Osteoblast (primary cell): Measurements from ENCODE around the gene RAC2. TPM values are rescaled to one million over a fixed set of nuclear protein-coding genes. Genes with fewer than 3 reads are reported as not detected.

Experiments
- DNase-seq: peaks from one replicate; pipeline ENCODE4 v3.0.0; 2011; ENCODE audit warnings: low spot score, mixed read lengths; ENCODE audit not compliant: insufficient read length; ENCODE audit errors: missing footprints
- H2AFZ ChIP-seq: 2 replicates; pipeline ENCODE4 v1.6.0; 2011; ENCODE audit warnings: mild to moderate bottlenecking, low read length
- H3K27ac ChIP-seq: 2 replicates; pipeline ENCODE4 v1.5.1; 2011; ENCODE audit warnings: mild to moderate bottlenecking, low read depth, low read length, moderate library complexity
- H3K27me3 ChIP-seq: 2 replicates; pipeline ENCODE4 v1.6.0; 2012; ENCODE audit warnings: mild to moderate bottlenecking, control low read depth, inconsistent platforms, low read length, moderate library complexity; ENCODE audit not compliant: insufficient read depth
- H3K36me3 ChIP-seq: 2 replicates; pipeline ENCODE4 v1.5.1; 2011; ENCODE audit warnings: mild to moderate bottlenecking, low read length, control low read depth, moderate library complexity; ENCODE audit not compliant: insufficient read depth
- H3K4me1 ChIP-seq: 2 replicates; pipeline ENCODE4 v1.5.1; 2011; ENCODE audit warnings: mild to moderate bottlenecking, low read length, control low read depth, moderate library complexity; ENCODE audit not compliant: insufficient read depth
- H3K4me2 ChIP-seq: 2 replicates; pipeline ENCODE4 v1.6.0; 2011; ENCODE audit warnings: mild to moderate bottlenecking, low read length; ENCODE audit not compliant: insufficient read depth
- H3K4me3 ChIP-seq: fragments of 200-600 bp; sonication (generic); 3 replicates; pipeline ENCODE4 v1.5.1; 2012; ENCODE audit warnings: mild to moderate bottlenecking, low read length, inconsistent platforms; ENCODE audit not compliant: insufficient read depth
- H3K79me2 ChIP-seq: 2 replicates; pipeline ENCODE4 v1.6.0; 2012; ENCODE audit warnings: mild to moderate bottlenecking, low read length, control low read depth, inconsistent platforms; ENCODE audit not compliant: insufficient read depth
- H3K9me3 ChIP-seq: 2 replicates; pipeline ENCODE4 v1.5.1; 2011; ENCODE audit warnings: low read depth, low read length, control low read depth
- H4K20me1 ChIP-seq: 2 replicates; pipeline ENCODE4 v1.6.0; 2012; ENCODE audit warnings: mild to moderate bottlenecking, low read length, control low read depth; ENCODE audit not compliant: insufficient read depth
- total RNA-seq: library from RNA; depleted of rRNA; stranded (reverse); fragments of >200 nt; gene quantifications from 2 replicates; pipeline ENCODE4 v1.2.3, GENCODE V29; 2012
- TF ChIP-seq, protein P1 (sequence below): IDR thresholded peaks from 2 replicates; pipeline ENCODE4 v1.5.1; 2011; ENCODE audit warnings: mild to moderate bottlenecking, low read depth, low read length, moderate library complexity; ENCODE audit errors: extremely low read depth

RAC2 gene
- total RNA-seq, 1 donor: 14.5 TPM

DNA sequence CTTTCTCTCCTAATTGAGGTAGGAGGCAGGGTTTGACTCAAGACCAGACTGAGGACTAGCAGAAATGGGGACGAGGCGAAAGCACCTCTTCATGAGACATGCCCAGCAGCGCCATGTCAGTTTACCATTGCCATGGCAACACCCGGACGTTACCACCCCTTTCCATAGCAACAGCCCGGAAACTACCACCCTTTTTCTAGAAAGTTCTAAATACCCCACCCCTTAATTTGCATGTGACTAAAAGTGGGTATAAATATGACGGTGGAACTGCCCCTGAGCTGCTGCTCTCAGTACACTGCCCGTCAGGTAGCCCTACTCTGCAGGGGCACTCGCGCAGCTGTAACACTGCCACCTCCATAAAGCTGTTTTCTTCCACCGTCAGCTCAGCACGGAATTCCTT lies 5.9 kb upstream of the RAC2 start:
- no peak for DNase-seq
- H3K79me2 ChIP-seq: no peaks in the 10 kb centered on the region
- TF ChIP-seq, protein P1, sequence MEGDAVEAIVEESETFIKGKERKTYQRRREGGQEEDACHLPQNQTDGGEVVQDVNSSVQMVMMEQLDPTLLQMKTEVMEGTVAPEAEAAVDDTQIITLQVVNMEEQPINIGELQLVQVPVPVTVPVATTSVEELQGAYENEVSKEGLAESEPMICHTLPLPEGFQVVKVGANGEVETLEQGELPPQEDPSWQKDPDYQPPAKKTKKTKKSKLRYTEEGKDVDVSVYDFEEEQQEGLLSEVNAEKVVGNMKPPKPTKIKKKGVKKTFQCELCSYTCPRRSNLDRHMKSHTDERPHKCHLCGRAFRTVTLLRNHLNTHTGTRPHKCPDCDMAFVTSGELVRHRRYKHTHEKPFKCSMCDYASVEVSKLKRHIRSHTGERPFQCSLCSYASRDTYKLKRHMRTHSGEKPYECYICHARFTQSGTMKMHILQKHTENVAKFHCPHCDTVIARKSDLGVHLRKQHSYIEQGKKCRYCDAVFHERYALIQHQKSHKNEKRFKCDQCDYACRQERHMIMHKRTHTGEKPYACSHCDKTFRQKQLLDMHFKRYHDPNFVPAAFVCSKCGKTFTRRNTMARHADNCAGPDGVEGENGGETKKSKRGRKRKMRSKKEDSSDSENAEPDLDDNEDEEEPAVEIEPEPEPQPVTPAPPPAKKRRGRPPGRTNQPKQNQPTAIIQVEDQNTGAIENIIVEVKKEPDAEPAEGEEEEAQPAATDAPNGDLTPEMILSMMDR: no peak
- H3K4me3 ChIP-seq: no peak overlapping the region
- H3K4me1 ChIP-seq: peaks cover 10% of the 10 kb centered on the region
- no peaks in the 10 kb centered on the region for H3K36me3 ChIP-seq
- H2AFZ ChIP-seq: no peak overlapping the region
- no peaks in the 10 kb centered on the region for H3K27me3 ChIP-seq
- no peak overlapping the region for H3K27ac ChIP-seq
- no peaks in the 10 kb centered on the region for H3K9me3 ChIP-seq
- no peak overlapping the region for H3K4me2 ChIP-seq
- H4K20me1 ChIP-seq: no peaks in the 10 kb centered on the region

DNA sequence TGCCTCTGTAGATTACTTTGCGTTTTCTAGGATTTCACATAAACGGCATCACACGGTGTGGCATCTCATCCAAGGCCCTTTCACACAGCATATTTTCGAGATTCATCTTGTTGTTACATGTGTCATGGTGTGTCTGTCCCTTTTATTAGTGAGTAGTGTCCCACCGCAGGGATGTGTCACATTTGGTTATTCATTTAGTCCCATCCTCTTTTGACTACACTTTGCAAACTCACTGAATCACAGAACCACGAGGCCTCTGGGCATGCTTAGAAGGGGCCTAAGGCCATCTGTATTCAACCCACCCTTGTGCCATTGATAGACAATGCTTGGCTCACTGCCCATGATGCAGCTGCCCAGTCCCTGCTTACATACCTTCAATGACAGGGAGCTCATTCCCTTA lies 4.2 kb upstream of the RAC2 start:
- no peaks in the 10 kb centered on the region for H4K20me1 ChIP-seq
- peaks cover 7% of the 10 kb centered on the region for H3K79me2 ChIP-seq
- no peak overlapping the region for H3K4me2 ChIP-seq
- H3K36me3 ChIP-seq: no peaks in the 10 kb centered on the region
- no peak overlapping the region for H3K4me3 ChIP-seq
- peaks cover 12% of the 10 kb centered on the region for H3K4me1 ChIP-seq
- no peak overlapping the region for H3K27ac ChIP-seq
- H2AFZ ChIP-seq: no peak overlapping the region
- no peaks in the 10 kb centered on the region for H3K9me3 ChIP-seq
- no peaks in the 10 kb centered on the region for H3K27me3 ChIP-seq
- no peak for DNase-seq
- TF ChIP-seq, protein P1: no peak

DNA sequence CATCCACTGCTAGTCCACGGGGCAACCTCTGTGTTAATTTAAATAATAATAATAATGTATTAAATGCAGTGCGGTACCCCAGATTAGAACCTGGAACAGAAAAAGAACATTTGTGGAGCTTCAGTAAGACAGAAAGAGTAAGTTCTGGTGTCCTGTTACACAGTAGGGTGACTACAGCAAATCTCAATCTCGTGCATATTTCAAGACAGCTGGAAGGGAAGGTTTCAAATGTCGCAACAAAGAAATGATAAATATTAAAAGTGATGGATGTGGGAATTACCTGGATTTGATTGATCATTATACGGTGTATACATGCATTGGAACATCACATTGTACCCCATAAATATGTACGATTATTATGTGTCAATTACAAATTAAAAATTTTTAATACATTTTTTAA lies 1.7 kb upstream of the RAC2 start:
- Histone ChIP-seq H2AFZ (no peak overlapping the region), H3K79me2 (peaks cover 11% of the 10 kb centered on the region), H3K27ac (no peak overlapping the region), H3K27me3 (no peaks in the 10 kb centered on the region), H3K9me3 (no peaks in the 10 kb centered on the region), H3K4me2 (no peak overlapping the region), H4K20me1 (no peaks in the 10 kb centered on the region), H3K4me3 (no peak overlapping the region), H3K4me1 (peaks cover 27% of the 10 kb centered on the region), H3K36me3 (peaks cover 1% of the 10 kb centered on the region)
- TF ChIP-seq, protein P1: no peak
- DNase-seq: no peak

DNA sequence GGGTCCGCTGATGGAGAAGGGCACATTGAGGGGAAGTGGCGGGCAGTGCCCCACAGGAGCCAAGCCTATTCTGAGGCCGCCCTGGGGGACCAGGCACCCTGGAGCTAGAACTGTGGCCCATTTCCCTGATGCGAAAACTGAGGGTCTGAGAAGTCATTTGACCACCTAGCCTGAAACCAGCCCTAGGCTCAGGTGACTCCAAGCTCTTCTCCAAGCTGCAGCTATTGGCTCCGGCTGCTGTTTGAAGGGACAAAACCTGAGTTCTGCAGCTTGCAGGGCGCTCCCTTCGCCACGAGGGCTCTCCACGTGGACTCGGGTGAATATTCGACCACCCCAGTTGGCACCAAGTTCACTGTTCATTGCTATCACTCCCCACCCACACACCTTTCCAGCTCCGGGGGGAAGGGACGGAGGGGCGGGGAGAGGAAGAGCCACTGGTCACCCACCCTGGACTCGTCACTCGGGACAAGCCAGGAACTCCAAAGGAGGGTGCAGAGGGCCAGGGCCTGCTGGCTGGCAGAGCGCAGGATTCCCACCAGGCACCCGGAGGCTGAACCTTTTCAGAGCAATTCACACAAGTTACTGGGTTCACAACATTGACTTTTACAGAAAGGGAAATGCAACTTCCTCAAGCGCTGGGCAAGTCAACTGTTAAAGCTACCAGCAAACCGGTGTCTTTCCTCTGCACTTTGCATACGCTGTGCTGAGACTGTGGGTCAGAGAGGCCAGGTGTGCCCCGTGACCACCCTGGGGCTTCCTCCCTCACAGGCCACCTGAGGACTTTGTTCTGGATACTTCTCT lies 1.1 kb upstream of the RAC2 start:
- Histone ChIP-seq H3K27ac (no peak overlapping the region), H3K4me2 (no peak overlapping the region), H4K20me1 (no peaks in the 10 kb centered on the region), H3K4me3 (no peak overlapping the region), H3K27me3 (no peaks in the 10 kb centered on the region), H3K79me2 (peaks cover 11% of the 10 kb centered on the region), H3K4me1 (peaks cover 27% of the 10 kb centered on the region), H2AFZ (peak overlapping the region; percentile 32), H3K36me3 (peaks cover 7% of the 10 kb centered on the region), H3K9me3 (no peaks in the 10 kb centered on the region)
- TF ChIP-seq, protein P1: no peak
- peak; percentile 49 for DNase-seq
